Bone marrow (tissue), 2 donors: ENCODE measurements around the gene TAF4.
"Not testable (repeated sequence)": the region's sequence is repeated elsewhere in the genome, so short reads cannot be mapped to it uniquely, and the experiment has no call there.

ENCODE experiments used
- DNase-seq, 2 donors: peaks; one replicate each; lab custom pipeline; 2025; lab: John Stamatoyannopoulos, UW

TAF4 gene

GRCh38 chr20:62073323-62073722 lies 7.6 kb upstream of the TAF4 start:
- no peak for DNase-seq

- DNase-seq = not testable (repeated sequence)
Observed at GRCh38 chr20:62071669-62072430, 6.2 kb upstream of the TAF4 start.

DNA sequence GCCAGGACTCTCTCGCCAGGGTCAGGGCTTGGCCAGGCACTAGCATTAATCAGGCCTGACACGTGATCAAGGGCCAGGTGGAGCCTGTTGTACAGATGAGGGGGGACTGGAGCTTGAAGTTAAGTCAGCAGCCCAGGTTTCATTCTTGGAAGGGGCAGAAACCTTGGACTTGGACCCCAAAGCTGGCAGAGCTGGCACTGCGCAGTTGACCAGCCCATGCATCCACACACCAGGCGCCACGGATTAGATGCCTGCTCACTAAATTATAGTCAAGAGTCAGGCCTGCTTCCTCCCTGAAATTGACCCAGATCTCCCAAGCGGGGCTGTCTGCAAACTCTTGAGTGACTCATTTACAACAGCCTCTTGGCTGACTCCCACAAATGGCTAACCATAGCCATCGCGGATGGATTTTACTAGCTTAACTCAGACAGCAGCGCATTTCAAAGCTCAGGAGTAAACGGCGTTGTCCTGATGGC lies 4.1 kb upstream of the TAF4 start:
- DNase-seq = no peak

GRCh38 chr20:62068997-62069396 lies 3.3 kb upstream of the TAF4 start:
- DNase-seq = no peak

- DNase-seq = no peak
Observed at GRCh38 chr20:62067547-62068260, 2.0 kb upstream of the TAF4 start.

DNA sequence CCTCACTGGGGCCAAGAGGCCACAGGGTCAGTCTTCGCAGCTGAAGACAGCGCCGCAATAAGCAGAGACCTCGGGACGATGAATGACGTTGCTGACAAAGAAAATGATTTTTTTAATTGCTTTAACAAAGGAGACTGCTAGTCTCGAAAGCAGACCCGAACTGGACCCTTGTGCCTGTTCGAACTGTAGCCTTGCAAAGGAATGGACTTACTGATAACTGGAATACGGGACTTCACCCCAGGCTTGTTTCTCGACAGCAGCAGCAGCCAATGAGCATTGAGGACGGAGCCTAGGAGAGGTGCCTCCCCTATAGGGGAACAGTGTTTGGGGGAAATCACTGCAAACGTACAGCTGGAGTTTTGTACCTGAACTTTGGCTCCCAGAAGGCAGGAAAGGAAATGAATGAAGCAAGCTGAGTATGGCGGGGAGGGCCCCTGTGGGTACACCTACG lies 1.3 kb upstream of the TAF4 start:
- DNase-seq = no peak

DNA sequence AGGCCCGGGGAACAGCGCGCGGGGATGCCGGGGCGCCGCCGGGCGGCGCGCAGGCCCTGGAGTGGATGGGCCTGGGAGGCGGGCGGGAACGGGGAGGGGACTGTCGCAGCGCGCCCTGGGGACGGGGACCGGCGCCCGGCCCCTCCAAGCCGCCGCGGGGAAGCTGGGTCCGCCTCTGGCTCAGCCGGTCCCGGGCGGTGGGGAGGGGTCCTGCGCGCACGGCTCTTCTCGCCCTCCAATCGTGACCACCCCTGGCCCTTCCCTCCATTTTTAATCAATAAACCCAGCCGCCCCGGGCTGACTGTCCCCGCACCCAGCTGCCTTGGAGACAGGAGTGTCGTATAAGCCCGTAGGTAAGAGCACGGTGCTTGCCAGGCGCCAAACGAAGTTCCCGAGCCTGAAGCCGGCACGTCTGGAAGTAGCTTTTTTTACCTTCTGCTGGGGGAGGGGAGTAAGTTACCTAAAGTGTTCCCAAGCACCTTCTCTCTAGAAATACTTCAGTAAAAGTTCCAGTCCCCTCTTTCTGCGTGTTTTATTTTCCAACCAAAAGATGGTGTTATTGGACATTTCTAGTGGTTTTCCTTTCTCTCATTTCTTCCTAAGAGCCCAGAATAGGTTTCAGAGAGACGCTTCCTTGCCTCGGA lies 780 bp upstream of the TAF4 start:
- peak in 1 of 2 donors; percentile 50 for DNase-seq

- DNase-seq = no peak
Observed at GRCh38 chr20:62064770-62065673, 659 bp downstream of the TAF4 start.

GRCh38 chr20:62063981-62064769 lies 1.5 kb downstream of the TAF4 start:
- DNase-seq = no peak

DNA sequence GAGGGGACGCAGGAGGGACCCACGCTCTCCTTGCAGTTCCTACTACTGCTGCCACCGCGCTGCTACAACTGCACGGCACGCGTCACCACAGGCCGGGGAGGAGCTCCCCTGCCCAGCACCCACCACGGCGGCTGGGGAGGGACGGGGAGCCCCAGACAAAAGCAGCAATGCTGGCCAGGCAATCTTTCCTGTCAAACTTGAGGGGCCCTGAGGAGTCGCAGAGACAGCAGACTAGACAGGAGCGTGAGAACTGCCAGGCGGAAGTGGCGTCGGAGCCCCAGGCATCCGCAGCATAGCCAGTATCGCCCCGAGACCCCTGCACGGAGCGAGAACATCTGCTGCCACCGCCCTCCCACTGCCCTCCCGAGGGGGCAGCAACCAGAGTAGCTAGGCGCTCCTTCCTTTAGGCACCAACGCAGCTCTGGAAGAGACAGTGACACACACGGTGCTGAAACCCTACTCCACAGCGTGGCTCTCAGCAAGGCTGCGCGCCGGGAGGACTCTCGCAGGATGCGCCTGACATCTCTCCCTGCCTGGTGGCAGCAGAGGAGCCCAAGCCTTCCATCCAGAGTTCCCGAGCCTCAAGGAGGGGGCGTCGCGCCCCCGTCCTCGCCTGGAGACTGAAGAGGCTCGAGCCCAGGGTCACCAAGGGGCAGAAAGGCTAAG lies 2.2 kb downstream of the TAF4 start:
- no peak for DNase-seq

GRCh38 chr20:62062661-62063314 lies 2.9 kb downstream of the TAF4 start:
- no peak for DNase-seq

GRCh38 chr20:62061851-62062423 lies 3.7 kb downstream of the TAF4 start:
- no peak for DNase-seq

- DNase-seq = no peak
Observed at GRCh38 chr20:62060631-62061541, 4.8 kb downstream of the TAF4 start.

DNA sequence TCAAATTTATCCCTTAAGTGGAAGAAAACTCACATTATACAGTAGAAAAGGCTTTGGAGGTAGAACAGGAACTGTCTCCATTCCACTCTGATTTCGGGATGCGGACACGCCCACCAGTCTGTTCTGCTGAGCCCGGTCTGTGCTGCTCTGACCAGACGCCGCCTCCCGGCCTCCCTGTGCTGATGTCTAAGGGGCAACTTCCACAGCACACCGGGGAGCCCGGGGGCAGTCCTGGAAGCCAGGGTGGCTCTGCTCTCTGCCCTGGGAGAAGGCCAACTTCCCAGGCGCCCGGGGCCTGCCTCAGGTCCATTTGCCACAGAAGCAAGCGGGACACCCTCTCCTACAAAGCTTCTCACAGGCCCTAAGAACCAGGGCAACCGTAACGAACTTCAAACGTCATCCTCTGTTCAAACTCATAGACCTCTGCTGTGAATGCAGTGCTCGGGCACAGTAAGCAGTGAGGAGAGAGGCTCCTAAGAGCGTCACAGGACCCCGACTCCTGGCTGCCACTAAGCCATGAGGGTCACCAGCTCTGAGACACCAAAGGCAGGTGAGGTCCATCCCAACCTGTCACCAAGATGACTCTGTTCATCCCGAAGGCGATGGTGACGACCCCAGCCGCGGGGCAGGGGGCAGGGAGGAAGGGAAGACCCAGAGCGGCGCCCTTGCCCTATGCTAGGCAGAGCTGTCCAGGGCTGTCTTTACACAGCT lies 5.6 kb downstream of the TAF4 start:
- no peak for DNase-seq

GRCh38 chr20:62059401-62059800 lies 6.3 kb downstream of the TAF4 start:
- no peak for DNase-seq

DNA sequence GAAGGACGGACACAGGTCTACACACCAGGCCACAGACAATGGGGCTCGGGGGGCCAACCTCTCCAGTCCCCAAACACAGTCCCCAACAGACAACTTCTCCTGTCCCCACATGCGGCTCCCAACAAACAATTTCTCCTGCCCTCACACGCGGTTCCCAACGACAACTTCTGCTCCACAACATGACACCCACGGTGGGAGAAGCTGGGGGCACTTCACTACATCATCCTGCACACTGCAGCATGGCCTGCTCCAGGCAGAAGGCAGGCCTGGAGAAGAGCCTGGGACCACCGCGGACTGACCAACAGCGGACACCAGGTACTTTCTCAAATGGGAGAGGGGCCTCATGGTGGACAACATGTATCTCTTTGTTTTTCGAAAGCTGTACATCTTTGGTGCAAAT lies 6.7 kb downstream of the TAF4 start:
- no peak for DNase-seq

- DNase-seq = no peak
Observed at GRCh38 chr20:62056975-62057374, 8.7 kb downstream of the TAF4 start.

GRCh38 chr20:62056377-62056776 lies 9.3 kb downstream of the TAF4 start:
- DNase-seq = no peak
